ENCODE data around the gene RBM39. TPM values are rescaled to one million over a fixed set of nuclear protein-coding genes. Genes with fewer than 3 reads are reported as not detected.
A peak's percentile ranks its signal among the peaks of the same experiment; 100 is the strongest.

Gene RBM39
- total and polyA plus RNA-seq, 10 of the 15 experiments (the other 5 are each of a cell fraction or from before 2014, with no cell fraction given): 135 to 280 (median 217) TPM

DNA sequence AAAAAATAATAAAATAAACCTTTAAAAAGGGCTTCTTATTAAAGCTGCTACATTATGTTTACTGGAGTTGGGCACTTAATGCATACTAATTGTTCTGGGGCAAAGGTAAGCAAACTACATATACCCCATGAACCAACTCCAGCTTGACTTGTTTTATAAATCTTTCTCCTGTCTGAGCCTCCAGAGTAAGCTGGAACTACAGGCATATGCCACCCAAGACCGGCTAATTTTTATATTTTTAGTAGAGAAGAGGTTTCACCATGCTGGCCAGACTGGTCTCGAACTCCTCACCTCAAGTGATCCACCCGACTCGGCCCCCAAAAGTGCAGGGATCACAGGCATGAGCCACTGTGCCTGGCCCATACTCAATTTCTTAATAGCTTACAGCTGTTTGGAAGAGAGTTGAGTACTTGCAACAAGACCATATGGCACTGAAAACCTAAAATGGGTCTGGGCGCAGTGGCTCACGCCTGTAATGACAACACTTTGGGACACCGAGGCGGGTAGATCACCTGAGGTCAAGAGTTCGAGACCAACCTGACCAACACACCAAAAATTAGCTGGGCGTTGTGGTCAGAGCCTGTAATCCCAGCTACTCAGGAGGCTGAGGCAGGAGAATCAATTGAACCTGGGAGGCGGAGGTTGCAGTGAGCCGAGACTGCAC, 23.0 kb downstream of the RBM39 start:
- no TSS peak for BruUV-seq (replicated peaks)
- no peak overlapping the region for H3K4me3 ChIP-seq
- H2AFZ ChIP-seq (ENCODE audit: control insufficient read depth, low read depth, low read length): no peak overlapping the region
- no peak overlapping the region for H3K27ac ChIP-seq (ENCODE audit: control insufficient read depth, insufficient read depth)
- ChIA-PET RAD21 (ENCODE audit: unreplicated experiment) (interaction anchor here (1.1 kb wide), 1 partner anchor 165 kb away, joined by 3 read pairs; no protein-coding TSS in a partner anchor), SMC1A (ENCODE audit: uncharacterized antibody, unreplicated experiment) (interaction anchor here (0.7 to 2.1 kb wide), 7 partner anchors 9 to 190 kb away, joined by 3 to 7 read pairs (median 4); no protein-coding TSS in a partner anchor), POLR2A (interaction anchor here (1.2 to 2.9 kb wide), 4 partner anchors 9 to 13 kb away, joined by 3 to 15 read pairs (median 4); no protein-coding TSS in a partner anchor), CTCF (interaction anchor here (1.3 to 1.9 kb wide), 4 partner anchors 9 to 19 kb away, joined by 3 to 4 read pairs (median 4); partner anchors contain the start of genes NFS1 and ROMO1)
- FAIRE-seq (no peak), ATAC-seq (no peak), DNase-seq (ENCODE audit: low read depth, low spot score) (no peak)
- 99% methylated on average over 12 of the region's 12 CpGs for WGBS (ENCODE audit: insufficient coverage, insufficient replicate concordance, low lambda C conversion rate, missing lambda C conversion rate)
- in situ Hi-C loops (cut with MboI): no loop called here
- no peaks in the 10 kb centered on the region for H3K9me3 ChIP-seq (replicated peaks; ENCODE audit: control insufficient read depth, insufficient read depth, low read length)
- H4K20me1 ChIP-seq (ENCODE audit: control insufficient read depth, insufficient read depth): peaks cover 10% of the 10 kb centered on the region
- TF ChIP-seq RELA (IDR thresholded peaks at IDR 0.05; ENCODE audit: borderline replicate concordance, partially characterized antibody): no peak
- no peak for TF ChIP-seq SUPT20H (IDR thresholded peaks at IDR 0.05; ENCODE audit: borderline replicate concordance, control insufficient read depth, low read depth, low read length)
- no peak for TF ChIP-seq ATF7 (IDR thresholded peaks at IDR 0.05; ENCODE audit: low read depth)
- no peak for TF ChIP-seq FOXK2 (IDR thresholded peaks at IDR 0.05)
- TF ChIP-seq, protein P1, sequence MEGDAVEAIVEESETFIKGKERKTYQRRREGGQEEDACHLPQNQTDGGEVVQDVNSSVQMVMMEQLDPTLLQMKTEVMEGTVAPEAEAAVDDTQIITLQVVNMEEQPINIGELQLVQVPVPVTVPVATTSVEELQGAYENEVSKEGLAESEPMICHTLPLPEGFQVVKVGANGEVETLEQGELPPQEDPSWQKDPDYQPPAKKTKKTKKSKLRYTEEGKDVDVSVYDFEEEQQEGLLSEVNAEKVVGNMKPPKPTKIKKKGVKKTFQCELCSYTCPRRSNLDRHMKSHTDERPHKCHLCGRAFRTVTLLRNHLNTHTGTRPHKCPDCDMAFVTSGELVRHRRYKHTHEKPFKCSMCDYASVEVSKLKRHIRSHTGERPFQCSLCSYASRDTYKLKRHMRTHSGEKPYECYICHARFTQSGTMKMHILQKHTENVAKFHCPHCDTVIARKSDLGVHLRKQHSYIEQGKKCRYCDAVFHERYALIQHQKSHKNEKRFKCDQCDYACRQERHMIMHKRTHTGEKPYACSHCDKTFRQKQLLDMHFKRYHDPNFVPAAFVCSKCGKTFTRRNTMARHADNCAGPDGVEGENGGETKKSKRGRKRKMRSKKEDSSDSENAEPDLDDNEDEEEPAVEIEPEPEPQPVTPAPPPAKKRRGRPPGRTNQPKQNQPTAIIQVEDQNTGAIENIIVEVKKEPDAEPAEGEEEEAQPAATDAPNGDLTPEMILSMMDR (IDR thresholded peaks at IDR 0.05 in 2 of 3, conservative IDR thresholded peaks at IDR 0.05 in 1 of 3; ENCODE audit: control insufficient read depth in 2 of 3, extremely low read depth in 1 of 3, insufficient read depth in 1 of 3, low read depth in 3 of 3, low read length in 3 of 3): no peak
- TF ChIP-seq ZZZ3 (IDR thresholded peaks at IDR 0.05; ENCODE audit: control insufficient read depth, insufficient read length, low read depth): no peak
- TF ChIP-seq ZNF384 (IDR thresholded peaks at IDR 0.05; ENCODE audit: borderline replicate concordance, low read depth, low read length): no peak
- no peak for TF ChIP-seq ATF3 (IDR thresholded peaks at IDR 0.05; ENCODE audit: borderline replicate concordance, extremely low read depth, low read depth, low read length)
- TF ChIP-seq JUND (IDR thresholded peaks at IDR 0.05; ENCODE audit: low read depth, low read length): no peak
- TF ChIP-seq POLR2AphosphoS5 (IDR thresholded peaks at IDR 0.05; ENCODE audit: low read length): peak; percentile 64
- no peak for TF ChIP-seq SIX5 (IDR thresholded peaks at IDR 0.05; ENCODE audit: low read depth, low read length, severe bottlenecking)
- TF ChIP-seq EED (IDR thresholded peaks at IDR 0.05; ENCODE audit: low read depth): no peak
- TF ChIP-seq, protein P2, sequence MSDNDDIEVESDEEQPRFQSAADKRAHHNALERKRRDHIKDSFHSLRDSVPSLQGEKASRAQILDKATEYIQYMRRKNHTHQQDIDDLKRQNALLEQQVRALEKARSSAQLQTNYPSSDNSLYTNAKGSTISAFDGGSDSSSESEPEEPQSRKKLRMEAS (IDR thresholded peaks at IDR 0.05; ENCODE audit: low read depth, low read length): no peak
- no peak for TF ChIP-seq NRF1 (conservative IDR thresholded peaks at IDR 0.05; ENCODE audit: low read depth, low read length)
- TF ChIP-seq RFX5 (IDR thresholded peaks at IDR 0.05; ENCODE audit: low read depth, low read length): no peak
- 0 out of 2 replicates have a peak, but pooled peaks have one; percentile 7 for TF ChIP-seq POLR2A (IDR thresholded peaks at IDR 0.05; ENCODE audit: low read depth, low read length)
- no peak overlapping the region for H3K4me2 ChIP-seq (ENCODE audit: control insufficient read depth, insufficient read depth)
- H3K27me3 ChIP-seq (replicated peaks in 1 of 2; ENCODE audit: control insufficient read depth in 2 of 2, insufficient read depth in 2 of 2, low read length in 1 of 2): no peaks in the 10 kb centered on the region
- peaks cover 38% of the 10 kb centered on the region for H3K79me2 ChIP-seq (ENCODE audit: control insufficient read depth, insufficient read depth, low read length)
- H3K4me1 ChIP-seq (ENCODE audit: control insufficient read depth, insufficient read depth, low read length): peaks cover 3% of the 10 kb centered on the region; the same call in 1 of the 2 replicates
- intact Hi-C loops (cut with micrococcal nuclease; ENCODE audit: unreplicated experiment): no loop called here
- H3K36me3 ChIP-seq (ENCODE audit: control insufficient read depth in 2 of 2, insufficient read depth in 2 of 2, low read length in 1 of 2): peaks cover 31 to 63% of the 10 kb centered on the region in 2 experiments
- H3K9ac ChIP-seq (ENCODE audit: control insufficient read depth, insufficient read depth, low read length): no peak overlapping the region

Data from GM12878 (cell line).